NCI-H2081 (cell line): Measurements from ENCODE around the gene IP6K2.
"Not testable (repeated sequence)": the region's sequence is repeated elsewhere in the genome, so short reads cannot be mapped to it uniquely, and the experiment has no call there.

Experiments
- DNase-seq, 2 experiments: peaks; one replicate each; lab custom pipeline; 2025; lab: John Stamatoyannopoulos, UW

Gene IP6K2

GRCh38 chr3:48716982-48717746 is at the start of gene IP6K2:
TSS of gene IP6K2 (minus strand) at chr3:48717221. CDS start at chr3:48695291, 21,930 bp downstream.
- DNase-seq = peak; percentile 94 to 97

GRCh38 chr3:48765376-48765775 is 48.4 kb upstream of the IP6K2 start:
- peak in 1 of 2 experiments; percentile 8 for DNase-seq

- DNase-seq = no peak
Observed at GRCh38 chr3:48762816-48763215, 45.8 kb upstream of the IP6K2 start.

GRCh38 chr3:48759991-48760540 is 43.0 kb upstream of the IP6K2 start:
- DNase-seq = not testable (repeated sequence)

GRCh38 chr3:48759531-48759930 is 42.5 kb upstream of the IP6K2 start:
- DNase-seq = not testable (repeated sequence)

- no peak for DNase-seq
Observed at GRCh38 chr3:48759071-48759470, 42.0 kb upstream of the IP6K2 start.

GRCh38 chr3:48756640-48757039 is 39.6 kb upstream of the IP6K2 start:
- no peak for DNase-seq

GRCh38 chr3:48750856-48751255 is 33.8 kb upstream of the IP6K2 start:
- DNase-seq = no peak

- no peak for DNase-seq
Observed at GRCh38 chr3:48748754-48749153, 31.7 kb upstream of the IP6K2 start.

- DNase-seq = peak; percentile 6 to 49
Observed at GRCh38 chr3:48747706-48748105, 30.7 kb upstream of the IP6K2 start.

GRCh38 chr3:48747015-48747615 is 30.1 kb upstream of the IP6K2 start:
- DNase-seq = no peak

GRCh38 chr3:48743773-48744172 is 26.8 kb upstream of the IP6K2 start:
- DNase-seq = no peak

GRCh38 chr3:48741226-48741625 is 24.2 kb upstream of the IP6K2 start:
- DNase-seq = not testable (repeated sequence)

GRCh38 chr3:48739955-48740823 is 23.2 kb upstream of the IP6K2 start:
- peak; percentile 4 to 23 for DNase-seq

- DNase-seq = no peak
Observed at GRCh38 chr3:48739617-48739954, 22.6 kb upstream of the IP6K2 start.

GRCh38 chr3:48738926-48739616 is 22.1 kb upstream of the IP6K2 start:
- no peak for DNase-seq

- no peak for DNase-seq
Observed at GRCh38 chr3:48738144-48738536, 21.1 kb upstream of the IP6K2 start.

- not testable (repeated sequence) for DNase-seq
Observed at GRCh38 chr3:48735075-48735767, 18.2 kb upstream of the IP6K2 start.

- not testable (repeated sequence) for DNase-seq
Observed at GRCh38 chr3:48734541-48734940, 17.5 kb upstream of the IP6K2 start.

GRCh38 chr3:48733752-48734518 is 16.9 kb upstream of the IP6K2 start:
- not testable (repeated sequence) for DNase-seq
